Adrenal gland (tissue), 5 donors: ENCODE measurements around the gene TDO2.

Experiments
- CTCF ChIP-seq, 6 experiments: fragments of 450-650 bp in 4 of 6; fragments of 200-600 bp in 2 of 6; sonication (generic) in 1 of 6; IDR thresholded peaks; 1 replicate in 5 of 6; 2 replicates in 1 of 6; pipeline versions ENCODE4 v1.5.1 to v1.8.0; 2016 to 2021; ENCODE audit warnings: antibody characterized with exemption in 6 of 6, mild to moderate bottlenecking in 2 of 6, moderate library complexity in 1 of 6
- POLR2A ChIP-seq, 2 donors: fragments of 450-650 bp; IDR thresholded peaks; one replicate each; pipeline ENCODE4 v1.6.1; 2017; ENCODE audit warnings: antibody characterized with exemption in 2 of 2, mild to moderate bottlenecking in 2 of 2, moderate library complexity in 1 of 2
- donor health status: DM: no; HTN: no; CAD: no.

DNA sequence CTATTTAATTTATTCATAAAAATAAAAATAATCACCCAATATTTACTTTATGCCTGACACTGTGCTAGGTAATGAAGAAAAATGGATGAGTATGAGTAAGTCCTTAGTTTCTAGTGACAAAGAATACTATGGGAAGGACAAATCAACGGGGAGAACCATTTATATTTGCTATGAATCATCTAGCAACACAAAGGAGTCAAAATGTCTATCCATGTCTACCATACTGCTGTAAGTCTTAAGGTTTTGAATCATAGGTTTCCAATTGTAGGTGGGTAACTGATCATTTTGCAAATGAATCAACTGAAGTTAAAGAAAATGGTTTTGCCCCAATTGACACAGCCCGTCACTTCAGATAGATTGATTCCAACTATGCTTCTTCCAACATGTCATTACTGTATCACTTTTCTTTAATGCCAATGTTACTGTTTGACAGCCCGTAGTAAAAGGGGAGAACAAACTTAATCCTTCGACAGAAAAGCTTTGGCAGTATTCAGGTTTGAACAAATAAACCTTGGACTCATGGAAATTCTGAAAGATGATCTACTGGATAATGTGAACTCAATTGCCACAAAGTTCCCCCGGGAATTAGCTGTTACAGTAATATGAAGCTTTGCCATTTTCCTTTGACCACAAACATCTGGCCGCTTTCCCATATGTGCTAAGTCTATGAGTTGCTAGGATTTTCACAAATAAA, 3.2 kb downstream of the TDO2 start:
- TF ChIP-seq CTCF (IDR thresholded peaks at IDR 0.05) (no peak), POLR2A (IDR thresholded peaks at IDR 0.05) (no peak)
